HCT116 (cell line): ENCODE data around the gene C16orf82. TPM values are rescaled to one million over a fixed set of nuclear protein-coding genes. Genes with fewer than 3 reads are reported as not detected.

ENCODE experiments used
- ATAC-seq: fragments of 200-7000 bp; cut with Tn5 transposase; 2 replicates; pipeline ENCODE4 v1.9.1; 2020; ENCODE audit warnings: mild to moderate bottlenecking, moderate library complexity
- BruUV-seq: library from RNA; stranded (reverse); fragments of 400-500 nt; replicated peaks from 2 replicates; lab custom pipeline; 2021; lab: Mats Ljungman, UMichigan
- CTCF ChIA-PET: fragments of 300-600 bp; sonication (Branson Sonifier 250); formaldehyde crosslinking; loops from one replicate; lab custom pipeline; 2021; ENCODE audit warnings: antibody characterized with exemption; lab: Charles Lee
- POLR2A ChIA-PET: fragments of 300-600, 350-600 bp; sonication (Branson Sonifier 250); formaldehyde crosslinking; loops from one replicate; lab custom pipeline; 2021; ENCODE audit warnings: antibody characterized with exemption; lab: Charles Lee
- RAD21 ChIA-PET, 2 experiments: fragments of 300-600 bp; sonication (Branson Sonifier 250); formaldehyde crosslinking; loops; one replicate each; lab custom pipeline; 2023; ENCODE audit warnings: low total read pairs in 2 of 2; ENCODE audit not compliant: uncharacterized antibody in 2 of 2, unreplicated experiment in 2 of 2, low non-redundant PET in 1 of 2; lab: Charles Lee
- DNase-seq: peaks from one replicate; pipeline ENCODE4 v3.0.0-alpha.2; 2010; ENCODE audit warnings: low read depth, low spot score
- H2AFZ ChIP-seq: fragments of 200-600 bp; shearing (Covaris generic), sonication (generic); 2 replicates; pipeline ENCODE4 v1.6.1; 2017; ENCODE audit warnings: low read depth, mixed run types, mixed read lengths, antibody characterized with exemption, low read length; ENCODE audit not compliant: poor library complexity, severe bottlenecking
- H3K27ac ChIP-seq: 2 replicates; pipeline ENCODE4 v1.5.1; 2012; ENCODE audit warnings: low read depth, low read length
- H3K27me3 ChIP-seq: fragments of 200-600 bp; sonication (generic); 2 replicates; pipeline ENCODE4 v1.6.1; 2016; ENCODE audit warnings: mixed run types, low read length, mixed read lengths; ENCODE audit not compliant: insufficient read depth
- H3K36me3 ChIP-seq, 2 experiments: fragments of 200-500 bp in 1 of 2; fragments of 200-600 bp in 1 of 2; sonication (Bioruptor generic) in 1 of 2; sonication (generic) in 1 of 2; 2 replicates each; pipeline versions ENCODE4 v1.5.1 to v1.6.1; 2014 to 2016; ENCODE audit warnings: low read length in 2 of 2, inconsistent platforms in 1 of 2, mixed read lengths in 1 of 2, mixed run types in 1 of 2; ENCODE audit not compliant: insufficient read depth in 2 of 2, control insufficient read depth in 1 of 2
- H3K4me1 ChIP-seq, 2 experiments: fragments of 200-600 bp in 1 of 2; sonication (generic) in 1 of 2; 2 replicates each; pipeline versions ENCODE4 v1.5.1 to v1.6.1; 2012 to 2017; ENCODE audit warnings: low read length in 2 of 2, inconsistent platforms in 1 of 2, mild to moderate bottlenecking in 1 of 2, mixed read lengths in 1 of 2, mixed run types in 1 of 2, moderate library complexity in 1 of 2; ENCODE audit not compliant: insufficient read depth in 2 of 2, control insufficient read depth in 1 of 2
- H3K4me2 ChIP-seq: fragments of 200-600 bp; sonication (generic); 2 replicates; pipeline ENCODE4 v1.6.1; 2017; ENCODE audit warnings: mixed run types, low read length, mixed read lengths
- H3K4me3 ChIP-seq, 2 experiments: fragments of 200-600 bp in 1 of 2; sonication (generic) in 1 of 2; replicated peaks in 1 of 2; 2 replicates each; pipeline ENCODE4 v1.5.1; 2011 to 2016; ENCODE audit warnings: low read length in 2 of 2, control low read depth in 1 of 2, low read depth in 1 of 2, mild to moderate bottlenecking in 1 of 2, mixed read lengths in 1 of 2, mixed run types in 1 of 2
- H3K79me2 ChIP-seq: fragments of 200-600 bp; sonication (generic); 2 replicates; pipeline ENCODE4 v1.6.1; 2017; ENCODE audit warnings: mild to moderate bottlenecking, mixed run types, low read length, moderate library complexity, mixed read lengths; ENCODE audit not compliant: insufficient read depth
- H3K9ac ChIP-seq: fragments of 200-600 bp; sonication (generic); 2 replicates; pipeline ENCODE4 v1.6.1; 2016; ENCODE audit warnings: low read length, mixed read lengths
- H3K9me2 ChIP-seq: fragments of 200-600 bp; sonication (generic), shearing (Covaris generic); 2 replicates; pipeline ENCODE4 v1.6.1; 2017; ENCODE audit warnings: mixed run types, mild to moderate bottlenecking, moderate library complexity; ENCODE audit not compliant: insufficient read depth
- H3K9me3 ChIP-seq, 2 experiments: fragments of 200-500 bp in 1 of 2; fragments of 200-600 bp in 1 of 2; sonication (Bioruptor generic) in 1 of 2; sonication (generic) in 1 of 2; 2 replicates each; pipeline ENCODE4 v1.6.1; 2014 to 2017; ENCODE audit warnings: low read length in 2 of 2, mixed read lengths in 2 of 2, inconsistent platforms in 1 of 2, low read depth in 1 of 2, mild to moderate bottlenecking in 1 of 2, mixed run types in 1 of 2, moderate library complexity in 1 of 2; ENCODE audit not compliant: control insufficient read depth in 1 of 2, insufficient read depth in 1 of 2
- H4K20me1 ChIP-seq: fragments of 200-600 bp; sonication (generic), shearing (Covaris generic); 2 replicates; pipeline ENCODE4 v1.6.1; 2017; ENCODE audit warnings: mixed run types, mild to moderate bottlenecking, moderate library complexity; ENCODE audit not compliant: insufficient read depth
- CTCF ChIP-seq, 3 experiments: fragments of 200-600 bp in 1 of 3; sonication (generic) in 1 of 3; IDR thresholded peaks in 2 of 3; conservative IDR thresholded peaks in 1 of 3; 2 replicates each; pipeline ENCODE4 v1.5.1; 2012 to 2017; ENCODE audit warnings: low read depth in 2 of 3, low read length in 2 of 3, antibody characterized with exemption in 1 of 3, borderline replicate concordance in 1 of 3, control low read depth in 1 of 3, mild to moderate bottlenecking in 1 of 3, mixed read lengths in 1 of 3, mixed run types in 1 of 3, moderate library complexity in 1 of 3; ENCODE audit not compliant: insufficient read depth in 1 of 3
- EGR1 ChIP-seq: IDR thresholded peaks from 2 replicates; pipeline ENCODE4 v1.6.1; 2012; ENCODE audit warnings: low read depth
- ELF1 ChIP-seq: IDR thresholded peaks from 2 replicates; pipeline ENCODE4 v1.6.1; 2012; ENCODE audit warnings: low read depth, borderline replicate concordance
- FOSL1 ChIP-seq: IDR thresholded peaks from 2 replicates; pipeline ENCODE4 v1.6.1; 2012; ENCODE audit warnings: low read depth
- POLR2A ChIP-seq: IDR thresholded peaks from 2 replicates; pipeline ENCODE4 v1.7.0; 2011; ENCODE audit warnings: borderline replicate concordance; ENCODE audit not compliant: insufficient read depth, insufficient read length; ENCODE audit errors: extremely low read depth
- POLR2AphosphoS5 ChIP-seq: IDR thresholded peaks from 2 replicates; pipeline ENCODE4 v1.6.1; 2011; ENCODE audit warnings: mild to moderate bottlenecking, low read depth, low read length, moderate library complexity
- REST ChIP-seq: IDR thresholded peaks from 2 replicates; pipeline ENCODE4 v1.6.1; 2012; ENCODE audit warnings: low read depth
- SIN3A ChIP-seq: IDR thresholded peaks from 2 replicates; pipeline ENCODE4 v1.6.1; 2012; ENCODE audit warnings: low read depth
- ZFX ChIP-seq: fragments of 450-650 bp; IDR thresholded peaks from 2 replicates; pipeline ENCODE4 v1.6.1; 2017
- intact Hi-C: fragments of 100-400 bp; cut with micrococcal nuclease; formaldehyde crosslinking; loops from 2 replicates; pipeline ENCODE4 v1.10.0; 2022
- total RNA-seq: library from RNA; stranded (reverse); gene quantifications from one replicate; pipeline ENCODE4 v1.2.1, GENCODE V29; 2021; ENCODE audit not compliant: unreplicated experiment

The C16orf82 gene
- total RNA-seq, 1 experiment from 2014 or later: not detected

GRCh38 chr16:27112093-27112811 is 45.5 kb downstream of the C16orf82 start:
- DNase-seq (no peak), ATAC-seq (no peak)
- POLR2A ChIA-PET: no interaction called here
- no peaks in the 10 kb centered on the region for H3K36me3 ChIP-seq
- no peak overlapping the region for H3K27ac ChIP-seq
- H3K4me2 ChIP-seq: no peak overlapping the region
- H3K9ac ChIP-seq: no peak overlapping the region
- intact Hi-C loops: no loop called here
- no peaks in the 10 kb centered on the region for H4K20me1 ChIP-seq
- no peak for TF ChIP-seq SIN3A
- TF ChIP-seq FOSL1: no peak
- TF ChIP-seq POLR2AphosphoS5: no peak
- TF ChIP-seq EGR1: no peak
- no peak for TF ChIP-seq POLR2A
- TF ChIP-seq ELF1: no peak
- TF ChIP-seq CTCF (IDR thresholded peaks at IDR 0.05 in 2 of 3, conservative IDR thresholded peaks at IDR 0.05 in 1 of 3; ENCODE audit: borderline replicate concordance in 1 of 3, insufficient read depth in 1 of 3, low read depth in 2 of 3, low read length in 2 of 3): no peak
- no peak for TF ChIP-seq ZFX
- no peak for TF ChIP-seq REST
- CTCF ChIA-PET: no interaction called here
- no peaks in the 10 kb centered on the region for H3K9me3 ChIP-seq
- RAD21 ChIA-PET: no interaction called here
- H3K4me1 ChIP-seq: peaks cover 5 to 14% of the 10 kb centered on the region in 2 experiments
- H2AFZ ChIP-seq: no peak overlapping the region
- no peaks in the 10 kb centered on the region for H3K9me2 ChIP-seq
- no TSS peak for BruUV-seq
- H3K27me3 ChIP-seq: no peaks in the 10 kb centered on the region
- no peaks in the 10 kb centered on the region for H3K79me2 ChIP-seq
- no peak overlapping the region for H3K4me3 ChIP-seq
